Measurements from ENCODE around the gene CEP126.
"Not testable (repeated sequence)": the region's sequence is repeated elsewhere in the genome, so short reads cannot be mapped to it uniquely, and the experiment has no call there.

Gene CEP126

GRCh38 chr11:101955701-101956100, 40.9 kb downstream of the CEP126 start:
- no peak for TF ChIP-seq CTCF (conservative IDR thresholded peaks at IDR 0.05; ENCODE audit: low read depth, low read length)
- no peak overlapping the region for H3K4me3 ChIP-seq (ENCODE audit: low read length)
- DNase-seq (ENCODE audit: low read depth) = no peak

- no peak for DNase-seq (ENCODE audit: low read depth)
- no peak for TF ChIP-seq CTCF (conservative IDR thresholded peaks at IDR 0.05; ENCODE audit: low read depth, low read length)
- no peak overlapping the region for H3K4me3 ChIP-seq (ENCODE audit: low read length)
Observed at GRCh38 chr11:101960231-101960630, 45.4 kb downstream of the CEP126 start.

- H3K4me3 ChIP-seq (ENCODE audit: low read length); DNase-seq (ENCODE audit: low read depth): not testable (repeated sequence)
Observed at GRCh38 chr11:101964200-101964599, 49.4 kb downstream of the CEP126 start.

- DNase-seq (ENCODE audit: low read depth) = no peak
- TF ChIP-seq CTCF (conservative IDR thresholded peaks at IDR 0.05; ENCODE audit: low read depth, low read length) = no peak
- no peak overlapping the region for H3K4me3 ChIP-seq (ENCODE audit: low read length)
Observed at GRCh38 chr11:101974255-101974654, 59.4 kb downstream of the CEP126 start.

- TF ChIP-seq CTCF (conservative IDR thresholded peaks at IDR 0.05; ENCODE audit: low read depth, low read length) = no peak
- no peak overlapping the region for H3K4me3 ChIP-seq (ENCODE audit: low read length)
- no peak for DNase-seq (ENCODE audit: low read depth)
Observed at GRCh38 chr11:101974771-101975170, 60.0 kb downstream of the CEP126 start.

- no peak for DNase-seq (ENCODE audit: low read depth)
- H3K4me3 ChIP-seq (ENCODE audit: low read length) = no peak overlapping the region
- no peak for TF ChIP-seq CTCF (conservative IDR thresholded peaks at IDR 0.05; ENCODE audit: low read depth, low read length)
Observed at GRCh38 chr11:101975734-101976133, 60.9 kb downstream of the CEP126 start.

- no peak overlapping the region for H3K4me3 ChIP-seq (ENCODE audit: low read length)
- no peak for TF ChIP-seq CTCF (conservative IDR thresholded peaks at IDR 0.05; ENCODE audit: low read depth, low read length)
- no peak for DNase-seq (ENCODE audit: low read depth)
Observed at GRCh38 chr11:101987370-101987769, 72.6 kb downstream of the CEP126 start.

- no peak for TF ChIP-seq CTCF (conservative IDR thresholded peaks at IDR 0.05; ENCODE audit: low read depth, low read length)
- H3K4me3 ChIP-seq (ENCODE audit: low read length) = no peak overlapping the region
- DNase-seq (ENCODE audit: low read depth) = no peak
Observed at GRCh38 chr11:101993172-101993571, 78.4 kb downstream of the CEP126 start.

GRCh38 chr11:101994052-101994469, 79.3 kb downstream of the CEP126 start:
- not testable (repeated sequence) for H3K4me3 ChIP-seq (ENCODE audit: low read length); DNase-seq (ENCODE audit: low read depth)

All from retinal pigment epithelial cell (primary cell).